HFF-Myc (cell line): ENCODE results near the gene RAG2.

Source experiments
- DNase-seq: peaks from one replicate; pipeline ENCODE4 v3.0.0-alpha.2; 2011; ENCODE audit warnings: low read depth; ENCODE audit errors: extremely low read depth
- H3K4me3 ChIP-seq: replicated peaks from 2 replicates; pipeline ENCODE4 v1.5.1; 2011; ENCODE audit warnings: low read depth, mild to moderate bottlenecking, control low read depth, low read length
- CTCF ChIP-seq: IDR thresholded peaks from 2 replicates; pipeline ENCODE4 v1.5.1; 2012; ENCODE audit warnings: mild to moderate bottlenecking, low read depth, low read length, control low read depth; ENCODE audit errors: missing control alignments

The RAG2 gene

GRCh38 chr11:36598051-36598450 is at the start of gene RAG2:
Gene RAG2, minus strand, starts transcription at chr11:36598236. Its CDS starts 4,068 bp downstream, at chr11:36594168.
- DNase-seq, result no peak
- TF ChIP-seq CTCF, result no peak
- H3K4me3 ChIP-seq, result no peak within 1 kb of the TSS

- DNase-seq, result no peak
- no peak for TF ChIP-seq CTCF
- H3K4me3 ChIP-seq, result no peak overlapping the region
These were observed 40.5 kb upstream of the RAG2 start for GRCh38 chr11:36638556-36638955.

- DNase-seq, result no peak
- no peak overlapping the region for H3K4me3 ChIP-seq
- no peak for TF ChIP-seq CTCF
These were observed 37.2 kb upstream of the RAG2 start for GRCh38 chr11:36635066-36635862.

- TF ChIP-seq CTCF, result no peak
- no peak overlapping the region for H3K4me3 ChIP-seq
- DNase-seq, result no peak
These were observed 33.7 kb upstream of the RAG2 start for GRCh38 chr11:36631774-36632173.

GRCh38 chr11:36628765-36629244 is 30.8 kb upstream of the RAG2 start:
- no peak for TF ChIP-seq CTCF
- H3K4me3 ChIP-seq, result no peak overlapping the region
- no peak for DNase-seq

GRCh38 chr11:36628141-36628540 is 30.1 kb upstream of the RAG2 start:
- TF ChIP-seq CTCF, result no peak
- no peak overlapping the region for H3K4me3 ChIP-seq
- DNase-seq, result no peak

GRCh38 chr11:36627471-36627870 is 29.4 kb upstream of the RAG2 start:
- no peak for DNase-seq
- TF ChIP-seq CTCF, result no peak

More at GRCh38 chr11:36627471-36627870, 29.4 kb upstream of the RAG2 start:
- no peak overlapping the region for H3K4me3 ChIP-seq
